ENCODE data around the gene PCMTD2. TPM values are rescaled to one million over a fixed set of nuclear protein-coding genes. Genes with fewer than 3 reads are reported as not detected.
"Not testable (repeated sequence)": the region's sequence is repeated elsewhere in the genome, so short reads cannot be mapped to it uniquely, and the experiment has no call there.

PCMTD2 gene
- total RNA-seq, 2 donors from 2014 or later = 25.1 to 27.0 TPM

- intact Hi-C loops (cut with DNase I) = no loop called here
- no peak for DNase-seq (ENCODE audit: low spot score)
These were observed 32.6 kb upstream of the PCMTD2 start for GRCh38 chr20:64222851-64223525.

DNA sequence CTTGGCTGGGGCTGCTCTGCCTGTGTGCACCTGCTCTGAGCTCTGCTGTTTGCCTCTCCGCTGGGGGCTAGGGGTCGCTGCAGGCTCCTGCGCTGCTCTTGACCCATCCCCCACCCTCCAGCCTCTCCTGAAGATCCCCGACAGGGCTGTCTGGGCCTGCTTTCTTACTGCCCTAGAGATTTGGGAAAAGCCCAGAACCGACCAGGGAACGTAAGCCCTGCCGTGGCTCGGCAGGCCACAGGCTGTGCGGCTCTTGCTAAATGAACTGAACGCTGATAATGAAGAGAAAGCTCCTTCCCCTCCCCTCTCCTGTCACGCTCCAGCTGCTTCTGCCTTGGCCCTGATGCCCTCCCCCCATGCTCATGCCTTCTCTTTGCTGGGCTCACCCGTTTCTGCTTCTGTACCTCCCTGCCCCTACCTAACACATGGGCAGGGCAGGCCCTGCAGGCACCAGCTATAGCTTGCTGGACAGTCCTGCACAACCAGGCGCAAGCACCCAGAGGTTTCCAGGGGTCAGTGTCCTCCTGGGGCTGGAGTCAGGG lies 32.0 kb upstream of the PCMTD2 start:
- no peak for DNase-seq (ENCODE audit: low spot score)

DNA sequence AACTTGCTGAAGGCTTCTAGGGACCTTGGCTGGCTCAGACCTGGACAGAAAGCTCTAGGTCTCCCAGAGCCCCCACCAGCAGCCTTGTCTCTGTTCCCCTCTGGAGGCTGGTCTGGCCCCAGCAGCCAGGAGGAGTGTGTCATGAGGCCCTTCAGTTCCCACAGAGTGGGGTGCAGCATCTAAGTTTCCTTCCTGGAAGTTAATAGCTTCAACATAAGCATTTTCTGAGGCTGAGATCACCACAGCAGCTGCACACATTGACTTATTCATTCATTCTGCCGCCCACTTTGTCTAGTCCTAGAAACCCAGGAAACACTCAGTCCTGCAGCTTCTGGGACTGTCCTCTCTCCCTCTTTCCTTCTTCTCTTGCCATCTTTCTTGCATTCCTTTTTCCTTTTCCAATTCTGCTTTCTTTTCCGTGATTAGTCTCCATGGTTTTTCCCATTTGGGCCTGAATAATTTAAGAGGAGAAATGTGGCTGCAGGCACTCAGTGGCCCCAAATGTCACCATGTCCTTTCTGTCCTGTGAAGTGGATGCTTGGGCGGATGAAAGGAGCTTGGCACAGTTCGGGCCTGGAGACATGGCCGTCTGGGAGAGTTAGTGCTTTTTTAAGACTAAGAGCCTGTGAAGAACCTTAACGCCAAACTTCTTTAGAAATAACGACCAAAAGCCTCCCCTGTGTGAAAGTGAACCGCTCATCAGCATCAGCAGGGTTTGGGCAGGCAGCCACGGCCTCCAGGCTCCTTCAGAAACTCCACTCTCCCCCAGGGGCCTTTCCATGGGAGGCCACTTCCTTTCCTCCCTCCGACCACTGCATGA lies 31.0 kb upstream of the PCMTD2 start:
- intact Hi-C loops (cut with DNase I) = no loop called here
- DNase-seq (ENCODE audit: low spot score) = no peak

More for the DNA sequence above, 32.0 kb upstream of the PCMTD2 start:
- intact Hi-C loops (cut with DNase I) = no loop called here

GRCh38 chr20:64225171-64225595 lies 30.4 kb upstream of the PCMTD2 start:
- no peak for DNase-seq (ENCODE audit: low spot score)
- intact Hi-C loops (cut with DNase I) = no loop called here

DNA sequence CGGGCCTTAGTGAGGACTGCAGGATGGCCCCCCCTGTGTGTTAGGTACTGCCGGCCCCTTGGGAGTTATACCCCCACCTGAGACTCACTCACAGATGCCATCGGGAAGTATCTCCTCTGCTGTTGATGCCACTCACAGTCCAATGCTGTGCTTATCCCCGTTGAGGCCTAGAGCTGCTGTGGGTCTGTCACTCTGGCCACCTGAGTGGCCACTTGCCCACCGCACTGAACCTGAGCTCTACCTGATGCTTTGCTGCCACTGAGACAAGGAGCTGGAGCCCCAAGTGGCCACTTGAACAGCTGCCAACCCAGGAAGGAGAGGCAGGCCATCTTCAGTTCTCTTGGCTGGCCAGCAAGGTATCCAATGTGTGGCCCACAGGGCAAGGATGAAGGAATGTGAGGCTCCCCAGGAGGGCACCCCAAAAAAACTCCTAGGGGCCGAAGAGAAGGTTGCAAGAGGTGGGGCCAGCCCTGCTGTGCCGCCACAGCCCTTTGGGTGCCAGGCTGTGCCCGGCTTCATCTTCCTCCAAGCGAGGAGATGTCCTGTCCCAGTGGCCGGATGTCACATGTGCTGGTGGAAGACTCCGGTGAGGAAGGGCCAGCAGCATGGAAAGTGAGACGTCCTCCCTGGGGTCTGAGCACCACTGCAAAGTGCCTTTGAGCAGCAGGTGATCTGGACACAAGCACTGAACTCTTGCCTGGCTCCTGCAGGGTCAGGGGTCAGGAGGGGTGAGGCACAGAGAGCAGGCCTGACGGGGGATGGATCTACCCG lies 29.5 kb upstream of the PCMTD2 start:
- intact Hi-C loops (cut with DNase I) = no loop called here
- no peak for DNase-seq (ENCODE audit: low spot score)

- no peak for DNase-seq (ENCODE audit: low spot score)
- intact Hi-C loops (cut with DNase I) = no loop called here
These were observed 28.6 kb upstream of the PCMTD2 start for GRCh38 chr20:64226686-64227580.

GRCh38 chr20:64228086-64228653 lies 27.4 kb upstream of the PCMTD2 start:
- intact Hi-C loops (cut with DNase I) = no loop called here
- DNase-seq (ENCODE audit: low spot score) = no peak

DNA sequence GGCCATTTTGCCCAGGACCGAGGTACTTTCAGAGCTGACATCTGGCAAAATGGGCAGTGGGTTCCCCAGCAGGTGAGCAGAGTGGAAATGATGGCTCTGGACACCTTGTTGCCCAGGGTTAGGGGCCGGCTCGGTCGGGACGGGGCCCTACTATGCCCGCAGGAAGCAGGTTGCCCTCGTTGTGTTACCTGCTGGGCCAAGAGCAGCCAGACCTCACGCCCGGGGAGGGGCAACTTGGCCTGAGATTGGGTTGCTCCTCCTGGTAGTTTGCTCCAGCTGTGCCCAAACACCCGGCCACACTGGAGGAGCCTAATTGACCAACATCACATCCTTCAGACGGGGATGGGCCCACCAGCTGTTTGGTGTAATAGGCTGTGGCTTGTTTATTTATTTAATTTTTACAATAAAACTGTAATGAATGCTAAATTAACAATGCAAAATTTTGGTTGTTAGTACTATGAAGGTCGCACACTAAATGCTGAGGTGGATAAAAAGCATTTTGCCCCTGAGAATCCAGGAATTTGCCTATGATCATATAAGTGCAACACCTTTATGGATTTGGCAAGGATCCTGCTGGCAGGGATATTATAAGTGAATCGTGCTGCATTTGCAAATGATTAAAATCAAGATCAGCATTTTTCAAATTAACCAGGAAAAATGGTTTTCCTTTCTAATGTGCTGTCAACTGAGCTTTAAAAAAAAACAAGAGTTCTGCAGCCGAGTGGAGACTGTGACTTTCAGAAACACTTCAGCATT lies 26.6 kb upstream of the PCMTD2 start:
- intact Hi-C loops (cut with DNase I) = no loop called here
- no peak for DNase-seq (ENCODE audit: low spot score)

DNA sequence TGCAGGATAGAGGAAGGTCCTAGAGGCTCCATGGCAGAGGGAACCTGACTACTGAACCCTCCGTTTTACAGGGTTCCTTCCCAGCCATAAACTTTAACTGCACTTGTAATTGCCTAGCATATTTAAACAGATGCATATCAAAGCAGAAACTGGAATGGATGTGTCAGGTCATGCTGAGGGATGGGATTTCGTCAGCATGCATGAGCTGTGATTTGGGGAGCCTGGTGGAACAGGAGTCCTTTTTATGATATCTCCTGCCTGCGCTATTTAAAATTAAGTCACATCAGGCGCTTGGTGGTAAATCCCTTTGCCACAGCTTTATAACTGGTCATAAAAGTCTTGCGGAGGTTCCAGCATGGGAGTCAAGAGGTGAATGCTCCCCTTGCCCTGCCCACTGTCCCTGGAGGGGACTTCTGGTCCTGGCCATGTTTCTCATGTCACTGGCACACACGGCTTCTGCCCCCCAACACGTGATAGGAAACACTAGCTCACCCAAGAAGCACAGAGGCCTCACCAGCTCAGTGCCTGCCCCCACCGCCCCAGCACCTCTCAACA lies 26.0 kb upstream of the PCMTD2 start:
- intact Hi-C loops (cut with DNase I) = no loop called here
- DNase-seq (ENCODE audit: low spot score) = no peak

DNA sequence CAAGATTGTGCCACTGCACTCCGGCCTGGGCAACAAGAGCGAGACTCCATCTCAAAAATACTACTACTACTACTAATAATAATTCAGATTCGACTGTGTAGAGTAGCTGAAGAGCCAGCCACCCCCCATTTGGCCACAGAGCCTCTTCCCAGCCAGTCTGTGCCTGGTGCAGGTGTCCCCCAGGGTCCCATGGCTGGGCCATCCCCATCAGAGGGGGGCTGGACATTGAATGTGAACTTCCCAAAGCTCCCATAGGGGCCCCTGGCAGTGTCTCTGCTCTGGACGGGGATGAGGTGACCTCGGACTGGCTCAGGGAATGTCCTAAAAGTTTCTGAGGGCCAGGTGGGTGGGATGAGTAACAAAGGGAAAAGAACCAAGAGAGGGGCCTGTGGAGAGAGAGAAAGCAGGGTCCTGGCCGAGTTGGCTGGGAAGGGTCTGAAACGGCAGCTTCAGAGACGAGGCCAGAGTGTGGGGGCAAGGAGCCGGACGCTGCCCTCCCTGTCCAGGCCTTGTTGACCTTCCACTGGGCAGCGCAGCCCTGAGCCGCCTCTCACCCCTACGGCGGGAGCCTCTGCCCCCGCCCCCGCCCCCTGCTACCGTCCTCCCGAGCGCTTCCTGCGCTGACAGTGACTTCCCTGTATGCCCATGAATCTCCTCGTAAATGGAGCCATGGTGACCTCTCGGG lies 24.9 kb upstream of the PCMTD2 start:
- intact Hi-C loops (cut with DNase I) = no loop called here
- DNase-seq (ENCODE audit: low spot score) = no peak

DNA sequence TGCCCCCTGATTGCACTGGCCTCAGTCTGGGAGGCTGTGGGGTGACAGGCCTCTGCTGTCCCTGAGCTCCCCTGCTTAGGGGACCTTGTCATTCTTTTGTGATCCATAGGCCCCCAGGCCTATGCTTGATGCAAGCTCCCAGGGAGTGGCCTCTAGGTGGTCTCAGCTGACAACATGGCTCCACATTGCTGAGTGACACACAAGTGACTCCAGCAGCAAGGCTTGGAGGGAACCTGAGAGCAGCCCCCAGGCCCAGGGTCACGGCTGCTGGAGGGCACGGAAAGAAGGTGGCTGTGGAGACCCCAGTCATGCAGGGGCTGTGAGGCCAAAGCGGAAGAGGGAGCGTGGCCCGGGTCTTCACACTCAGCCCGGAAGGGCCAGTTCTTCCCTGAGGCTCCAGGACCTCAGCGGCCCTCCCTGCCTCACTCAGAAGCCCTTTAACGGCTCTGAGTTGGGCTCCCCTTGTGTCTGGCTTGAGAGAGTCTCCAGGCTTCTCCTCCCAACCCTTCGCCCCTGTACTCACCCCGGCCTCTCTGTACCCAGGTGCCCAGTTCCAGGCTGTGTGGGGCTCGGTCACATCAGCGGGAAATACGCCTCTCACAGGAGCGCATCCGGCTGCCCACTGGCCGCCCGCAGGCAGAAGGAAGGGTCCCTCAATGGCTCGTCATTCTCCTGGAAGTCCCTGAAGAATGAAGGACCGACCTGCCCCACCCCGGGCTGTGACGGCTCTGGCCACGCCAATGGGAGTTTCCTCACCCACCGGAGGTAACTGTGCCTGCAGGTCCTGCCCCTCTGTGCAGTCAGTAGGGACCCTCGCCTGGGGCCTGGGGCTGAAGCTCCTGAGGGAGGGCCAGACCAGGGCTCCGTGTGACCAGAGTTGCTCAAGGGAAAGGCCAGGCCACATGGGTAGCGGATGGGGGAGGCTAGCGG lies 23.7 kb upstream of the PCMTD2 start:
- intact Hi-C loops (cut with DNase I) = no loop called here
- no peak for DNase-seq (ENCODE audit: low spot score)

DNA sequence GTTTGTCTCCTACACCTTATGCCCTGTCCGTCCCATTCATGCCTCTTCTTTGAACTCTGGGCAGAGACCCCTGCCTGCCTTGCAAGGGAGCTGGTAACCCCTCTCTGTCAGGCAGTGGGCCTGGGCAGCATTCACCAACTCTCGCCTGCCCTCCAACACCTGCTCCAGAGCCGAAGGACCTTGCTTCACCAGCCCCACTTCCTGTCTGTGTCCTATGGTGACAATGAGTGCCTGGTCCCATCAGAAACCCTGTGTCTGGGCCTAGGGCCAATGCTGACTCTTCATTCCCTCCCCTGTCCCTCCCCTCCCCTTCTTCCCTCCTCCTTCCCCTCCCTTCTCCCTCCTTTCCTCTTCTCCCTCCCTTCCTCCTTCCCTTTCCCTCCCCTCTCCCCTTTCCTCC lies 22.8 kb upstream of the PCMTD2 start:
- intact Hi-C loops (cut with DNase I) = no loop called here
- peak; percentile 34 for DNase-seq (ENCODE audit: low spot score)

DNA sequence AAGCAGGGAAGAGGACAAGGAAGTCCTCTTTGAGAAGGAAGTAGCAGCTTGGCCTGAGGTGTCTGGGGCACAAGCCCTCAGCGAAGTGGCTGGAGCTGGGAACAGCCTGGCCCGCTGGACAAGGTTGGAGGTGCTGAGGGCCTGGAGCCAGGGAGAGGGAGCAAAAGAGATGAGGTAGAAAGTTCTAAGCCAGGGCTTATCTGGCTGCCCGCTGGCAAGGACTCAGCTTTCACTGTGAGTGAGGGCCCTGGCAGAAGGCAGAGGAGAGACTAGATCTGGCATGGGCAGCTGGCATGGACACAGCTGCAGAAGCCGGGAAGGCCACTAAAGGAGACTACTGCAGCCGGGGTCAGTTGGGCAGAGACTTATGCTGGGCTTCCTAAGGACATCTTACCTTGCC lies 21.8 kb upstream of the PCMTD2 start:
- DNase-seq (ENCODE audit: low spot score) = peak; percentile 35
- intact Hi-C loops (cut with DNase I) = no loop called here

- intact Hi-C loops (cut with DNase I) = no loop called here
- peak; percentile 61 for DNase-seq (ENCODE audit: low spot score)
These were observed 21.2 kb upstream of the PCMTD2 start for GRCh38 chr20:64234291-64234791.

GRCh38 chr20:64234921-64235565 lies 20.5 kb upstream of the PCMTD2 start:
- intact Hi-C loops (cut with DNase I) = not testable (repeated sequence)

More at GRCh38 chr20:64234921-64235565, 20.5 kb upstream of the PCMTD2 start:
- DNase-seq (ENCODE audit: low spot score) = peak; percentile 44

All from posterior vena cava (tissue), 2 donors.